GM12892 (cell line): ENCODE data around the gene ABHD15.

ENCODE experiments used
- POLR2A ChIP-seq: IDR thresholded peaks from 2 replicates; pipeline ENCODE4 v1.6.1; 2011; ENCODE audit warnings: low read depth, low read length, control low read depth
- POLR2AphosphoS5 ChIP-seq: IDR thresholded peaks from 2 replicates; pipeline ENCODE4 v1.6.1; 2011; ENCODE audit warnings: low read depth, low read length, control low read depth
- TAF1 ChIP-seq: IDR thresholded peaks from 2 replicates; pipeline ENCODE4 v1.6.1; 2011; ENCODE audit warnings: low read depth, mild to moderate bottlenecking, control low read depth, low read length, borderline replicate concordance

DNA sequence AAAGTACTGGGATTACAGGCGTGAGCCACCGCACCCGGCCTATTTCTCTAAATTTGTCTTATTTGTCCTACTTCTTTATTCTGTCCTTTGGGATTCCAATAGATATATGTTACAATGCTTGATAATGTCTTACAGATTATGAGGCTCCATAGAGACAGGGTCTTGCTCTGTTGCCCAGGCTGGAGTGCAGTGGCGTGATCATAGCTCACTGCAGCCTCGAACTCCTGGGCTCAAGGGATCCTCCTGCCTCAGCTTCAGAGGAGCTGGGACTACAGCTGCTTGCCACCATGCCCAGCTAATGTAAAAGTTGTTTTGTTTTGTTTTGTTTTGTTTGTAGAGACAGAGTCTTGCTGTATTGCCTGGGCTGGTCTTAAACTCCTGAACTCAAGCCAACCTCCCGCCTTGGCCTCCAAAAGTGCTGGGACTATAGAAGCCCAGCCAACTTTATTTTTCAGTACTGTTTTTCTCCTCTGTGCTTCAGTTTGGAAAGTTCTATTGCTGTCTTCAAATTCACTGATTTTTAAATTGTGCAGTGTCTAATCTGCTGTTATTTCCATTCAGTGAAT is 36.4 kb upstream of the ABHD15 start:
- TF ChIP-seq TAF1 (no peak), POLR2A (no peak), POLR2AphosphoS5 (no peak)
